Caco-2 (cell line): ENCODE data around the gene TPTE2. TPM values are rescaled to one million over a fixed set of nuclear protein-coding genes. Genes with fewer than 3 reads are reported as not detected.
A peak's percentile ranks its signal among the peaks of the same experiment; 100 is the strongest.
"Not testable (repeated sequence)": the region's sequence is repeated elsewhere in the genome, so short reads cannot be mapped to it uniquely, and the experiment has no call there.

Experiments
- Bru-seq: library from RNA; stranded (reverse); fragments of 400-500 nt; gene quantifications from one replicate; lab custom pipeline; 2021; lab: Mats Ljungman, UMichigan
- BruChase-seq, 2 experiments: library from RNA; stranded (reverse); fragments of 400-500 nt; gene quantifications; one replicate each; lab custom pipeline; 2021; lab: Mats Ljungman, UMichigan
- BruUV-seq: library from RNA; stranded (reverse); fragments of 400-500 nt; replicated peaks from 2 replicates; lab custom pipeline; 2021; lab: Mats Ljungman, UMichigan
- CTCF ChIA-PET: fragments of 300-600 bp; sonication (Branson Sonifier 250); formaldehyde crosslinking; loops from one replicate; lab custom pipeline; 2022; ENCODE audit warnings: antibody characterized with exemption; lab: Charles Lee
- POLR2A ChIA-PET: fragments of 300-600 bp; sonication (Branson Sonifier 250); formaldehyde crosslinking; loops from one replicate; lab custom pipeline; 2022; ENCODE audit warnings: antibody characterized with exemption; lab: Charles Lee
- DNase-seq, 2 experiments: peaks; one replicate each; pipeline versions ENCODE4 v3.0.0 to v3.0.0-alpha.2; 2020 to 2022
- H3K27me3 ChIP-seq: replicated peaks from 2 replicates; pipeline ENCODE4 v1.6.0; 2011; ENCODE audit warnings: low read length; ENCODE audit not compliant: control insufficient read depth, insufficient read depth
- H3K36me3 ChIP-seq: 2 replicates; pipeline ENCODE4 v1.5.1; 2011; ENCODE audit warnings: low read length; ENCODE audit not compliant: control insufficient read depth, insufficient read depth
- H3K4me1 ChIP-seq: fragments of 250-450 bp; sonication (Bioruptor Pico); 2 replicates; pipeline ENCODE4 v1.5.1; 2020; ENCODE audit warnings: mild to moderate bottlenecking
- H3K4me3 ChIP-seq: 2 replicates; pipeline ENCODE4 v1.5.1; 2011; ENCODE audit warnings: low read depth, mild to moderate bottlenecking, control low read depth, low read length
- H3K9me3 ChIP-seq: fragments of 250-450 bp; sonication (Bioruptor Pico); 2 replicates; pipeline ENCODE4 v1.5.1; 2020; ENCODE audit warnings: mild to moderate bottlenecking, moderate library complexity
- H3K27ac Mint-ChIP-seq: one replicate; pipeline ENCODE4 v1.8.0; 2022; ENCODE audit warnings: mixed read lengths; ENCODE audit not compliant: unreplicated experiment
- H3K27me3 Mint-ChIP-seq: one replicate; pipeline ENCODE4 v1.8.0; 2022; ENCODE audit warnings: mixed read lengths; ENCODE audit not compliant: insufficient read depth, unreplicated experiment
- H3K36me3 Mint-ChIP-seq: one replicate; pipeline ENCODE4 v1.8.0; 2022; ENCODE audit warnings: mild to moderate bottlenecking, mixed read lengths; ENCODE audit not compliant: insufficient read depth, unreplicated experiment
- H3K4me1 Mint-ChIP-seq: one replicate; pipeline ENCODE4 v1.8.0; 2022; ENCODE audit warnings: low read depth, mixed read lengths; ENCODE audit not compliant: unreplicated experiment
- H3K4me3 Mint-ChIP-seq: one replicate; pipeline ENCODE4 v1.8.0; 2022; ENCODE audit warnings: mild to moderate bottlenecking, moderate library complexity, mixed read lengths; ENCODE audit not compliant: unreplicated experiment
- H3K9me3 Mint-ChIP-seq: one replicate; pipeline ENCODE4 v1.8.0; 2022; ENCODE audit warnings: mixed read lengths; ENCODE audit not compliant: unreplicated experiment
- intact Hi-C: fragments of 100-400 bp; cut with micrococcal nuclease; formaldehyde crosslinking; loops from one replicate; pipeline ENCODE4 v1.10.0; 2022; ENCODE audit not compliant: unreplicated experiment
- long read RNA-seq: library from polyadenylated mRNA; stranded (forward); transcript quantifications from one replicate; pipeline ENCODE4 v2.0.0, GENCODE V29; 2022
- total RNA-seq: library from RNA; stranded (reverse); gene quantifications from 2 replicates; pipeline ENCODE4 v1.2.3, GENCODE V29; 2022
- TF ChIP-seq, protein P1 (sequence below), 2 experiments: fragments of 200-600 bp in 1 of 2; IDR thresholded peaks; 1 replicate in 1 of 2; 2 replicates in 1 of 2; pipeline versions ENCODE4 v1.5.1 to v1.8.0; 2011 to 2022; ENCODE audit warnings: antibody characterized with exemption in 1 of 2, control low read depth in 1 of 2, inconsistent platforms in 1 of 2, low read depth in 1 of 2, low read length in 1 of 2, mild to moderate bottlenecking in 1 of 2, moderate library complexity in 1 of 2; ENCODE audit not compliant: insufficient read depth in 1 of 2, severe bottlenecking in 1 of 2, unreplicated experiment in 1 of 2

The TPTE2 gene
- total RNA-seq (not detected in 2 replicates), Bru-seq, nascent RNA (percentile 11 among the genes with signal in this experiment), BruChase-seq, experiment 1, labeled RNA remaining after a 2-hour chase (percentile 19 among the genes with signal in this experiment), BruChase-seq, experiment 2, labeled RNA remaining after a 6-hour chase (percentile 19 among the genes with signal in this experiment)
- long read RNA-seq, result 0 reads

DNA sequence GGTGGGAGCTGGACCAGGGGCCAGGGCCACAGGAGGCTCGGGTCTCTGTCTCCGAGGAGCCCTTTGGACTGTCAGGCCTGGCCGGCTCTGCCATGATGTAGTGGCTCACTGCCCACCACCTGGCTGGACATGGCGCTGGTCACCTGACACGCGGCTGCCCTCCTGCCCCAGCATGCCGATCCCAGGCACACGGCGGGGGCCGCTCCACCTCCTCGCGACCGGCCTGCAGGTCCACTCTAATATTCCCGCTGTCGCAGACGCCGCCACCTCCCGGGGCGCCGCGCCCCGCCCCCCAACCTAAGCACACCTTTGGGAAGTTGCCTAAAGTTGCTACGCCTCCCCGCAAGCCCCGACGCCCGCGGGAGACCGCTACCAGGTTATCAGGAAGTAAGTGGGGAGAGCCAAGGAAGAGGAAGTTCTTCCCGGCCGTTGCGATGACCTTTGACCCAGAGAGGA is at the start of gene TPTE2:
Gene TPTE2 (minus strand): TSS at position 406 of the 456 bp plus-strand sequence. CDS start 58,298 bp downstream, outside the sequence.
- H3K9me3 Mint-ChIP-seq, H3K36me3 ChIP-seq, BruUV-seq, H3K27ac Mint-ChIP-seq, H3K4me1 ChIP-seq, H3K27me3 Mint-ChIP-seq, intact Hi-C loops, H3K4me1 Mint-ChIP-seq, H3K27me3 ChIP-seq, H3K4me3 ChIP-seq, H3K36me3 Mint-ChIP-seq, DNase-seq, H3K4me3 Mint-ChIP-seq, POLR2A ChIA-PET, H3K9me3 ChIP-seq, CTCF ChIA-PET: not testable (repeated sequence)

DNA sequence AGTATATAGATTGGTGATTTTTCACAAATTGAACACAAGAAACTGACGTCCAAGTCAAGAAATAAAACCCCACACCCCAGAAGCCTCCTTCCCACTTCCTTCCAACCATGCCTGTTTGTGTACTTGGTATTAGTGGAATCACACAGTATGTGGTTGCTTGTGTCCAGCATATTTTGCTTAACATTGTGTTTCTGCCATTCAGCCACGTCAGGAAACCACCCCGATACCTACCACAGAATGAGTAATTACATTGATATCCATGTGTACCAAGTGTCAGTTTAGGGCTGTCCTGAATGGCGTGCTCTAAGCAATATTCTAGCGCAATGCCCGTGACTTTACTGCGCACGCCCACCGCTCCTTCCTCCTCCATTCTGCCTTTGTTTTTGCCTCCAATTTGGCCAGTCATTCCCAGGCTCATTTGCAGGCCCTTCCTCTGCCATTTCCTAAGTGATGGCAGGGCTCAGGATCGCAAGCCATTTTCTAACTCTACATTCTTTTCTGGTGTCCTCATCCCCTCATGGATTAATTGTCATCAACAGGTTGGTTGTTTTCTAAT is 46.3 kb upstream of the TPTE2 start:
- no peak overlapping the region for H3K4me3 ChIP-seq
- no peaks in the 10 kb centered on the region for H3K27me3 ChIP-seq
- Mint-ChIP-seq H3K36me3 (peaks cover 50% of the 10 kb centered on the region), H3K4me3 (no peak overlapping the region), H3K4me1 (no peaks in the 10 kb centered on the region), H3K27me3 (no peaks in the 10 kb centered on the region), H3K9me3 (peaks cover 42% of the 10 kb centered on the region), H3K27ac (no peak overlapping the region)
- intact Hi-C loops, result no loop called here
- H3K36me3 ChIP-seq, result peaks cover 8% of the 10 kb centered on the region
- no peak for DNase-seq
- no TSS peak for BruUV-seq
- ChIA-PET POLR2A (no interaction called here), CTCF (no interaction called here)
- peaks cover 16% of the 10 kb centered on the region for H3K4me1 ChIP-seq
- TF ChIP-seq, protein P1, sequence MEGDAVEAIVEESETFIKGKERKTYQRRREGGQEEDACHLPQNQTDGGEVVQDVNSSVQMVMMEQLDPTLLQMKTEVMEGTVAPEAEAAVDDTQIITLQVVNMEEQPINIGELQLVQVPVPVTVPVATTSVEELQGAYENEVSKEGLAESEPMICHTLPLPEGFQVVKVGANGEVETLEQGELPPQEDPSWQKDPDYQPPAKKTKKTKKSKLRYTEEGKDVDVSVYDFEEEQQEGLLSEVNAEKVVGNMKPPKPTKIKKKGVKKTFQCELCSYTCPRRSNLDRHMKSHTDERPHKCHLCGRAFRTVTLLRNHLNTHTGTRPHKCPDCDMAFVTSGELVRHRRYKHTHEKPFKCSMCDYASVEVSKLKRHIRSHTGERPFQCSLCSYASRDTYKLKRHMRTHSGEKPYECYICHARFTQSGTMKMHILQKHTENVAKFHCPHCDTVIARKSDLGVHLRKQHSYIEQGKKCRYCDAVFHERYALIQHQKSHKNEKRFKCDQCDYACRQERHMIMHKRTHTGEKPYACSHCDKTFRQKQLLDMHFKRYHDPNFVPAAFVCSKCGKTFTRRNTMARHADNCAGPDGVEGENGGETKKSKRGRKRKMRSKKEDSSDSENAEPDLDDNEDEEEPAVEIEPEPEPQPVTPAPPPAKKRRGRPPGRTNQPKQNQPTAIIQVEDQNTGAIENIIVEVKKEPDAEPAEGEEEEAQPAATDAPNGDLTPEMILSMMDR (IDR thresholded peaks at IDR 0.05; ENCODE audit: insufficient read depth in 1 of 2, low read depth in 1 of 2, low read length in 1 of 2, severe bottlenecking in 1 of 2, unreplicated experiment in 1 of 2), result no peak
- H3K9me3 ChIP-seq, result peaks cover 7% of the 10 kb centered on the region

DNA sequence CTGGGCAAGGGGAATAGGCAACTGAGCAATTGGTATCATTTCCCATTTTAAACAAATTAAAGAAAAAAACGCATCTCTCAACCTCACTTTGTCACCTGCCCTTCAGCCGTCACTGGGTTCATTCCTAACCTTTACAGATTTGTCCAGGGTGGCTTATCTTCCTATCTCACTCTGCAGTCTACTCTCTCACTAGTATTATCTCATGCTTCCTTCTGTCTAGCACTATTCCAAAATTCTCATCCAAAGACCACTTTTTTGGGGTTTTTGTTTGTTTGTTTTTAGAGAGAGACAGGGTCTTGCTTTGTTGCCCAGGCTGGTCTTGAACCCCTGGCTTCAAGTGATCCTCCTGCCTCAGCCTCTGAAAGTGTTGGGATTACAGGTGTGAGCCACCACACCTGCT is 45.4 kb upstream of the TPTE2 start:
- BruUV-seq, result no TSS peak
- H3K4me3 ChIP-seq, result no peak overlapping the region
- Mint-ChIP-seq H3K27ac (no peak overlapping the region), H3K27me3 (no peaks in the 10 kb centered on the region), H3K9me3 (peaks cover 42% of the 10 kb centered on the region), H3K4me3 (no peak overlapping the region), H3K4me1 (no peaks in the 10 kb centered on the region), H3K36me3 (peaks cover 50% of the 10 kb centered on the region)
- peaks cover 8% of the 10 kb centered on the region for H3K36me3 ChIP-seq
- H3K27me3 ChIP-seq, result no peaks in the 10 kb centered on the region
- no peak for DNase-seq
- CTCF ChIA-PET, result no interaction called here
- H3K9me3 ChIP-seq, result peaks cover 7% of the 10 kb centered on the region
- intact Hi-C loops, result no loop called here
- TF ChIP-seq, protein P1 (IDR thresholded peaks at IDR 0.05; ENCODE audit: insufficient read depth in 1 of 2, low read depth in 1 of 2, low read length in 1 of 2, severe bottlenecking in 1 of 2, unreplicated experiment in 1 of 2), result no peak
- POLR2A ChIA-PET, result no interaction called here
- peaks cover 16% of the 10 kb centered on the region for H3K4me1 ChIP-seq
